K562 (cell line): Measurements from ENCODE around the gene FARP1. TPM values are rescaled to one million over a fixed set of nuclear protein-coding genes. Genes with fewer than 3 reads are reported as not detected.

Source experiments
- ATAC-seq: fragments of 200-7000 bp; cut with Tn5 transposase; 3 replicates; pipeline ENCODE4 v1.9.1; 2020; ENCODE audit warnings: moderate library complexity
- BruUV-seq: library from RNA; stranded (reverse); fragments of 400-500 nt; replicated peaks from 2 replicates; lab custom pipeline; 2021; lab: Mats Ljungman, UMichigan
- CTCF ChIA-PET: fragments of 300-600 bp; formaldehyde crosslinking; extraction: SDS; loops from one replicate; lab custom pipeline; 2021; ENCODE audit warnings: low intra/inter-chr PET ratio; lab: Yijun Ruan, JAX
- POLR2A ChIA-PET: fragments of 300-600, 350-650 bp; sonication (Branson Sonifier 250); formaldehyde crosslinking; extraction: SDS; loops from one replicate; lab custom pipeline; 2021; ENCODE audit warnings: antibody characterized with exemption, inconsistent platforms; lab: Yijun Ruan, JAX
- DNase-seq, 4 experiments: peaks; one replicate each; pipeline versions ENCODE4 v3.0.0 to v3.0.0-alpha.2; 2011 to 2018; ENCODE audit warnings: low spot score in 3 of 4, mixed read lengths in 3 of 4; ENCODE audit errors: extremely low read depth in 1 of 4
- FAIRE-seq: peaks from 2 replicates; lab custom pipeline; 2011; peaks lifted over from hg19 to GRCh38; lab: Jason Lieb, UNC
- H2AFZ ChIP-seq: 2 replicates; pipeline ENCODE4 v1.6.0; 2011; ENCODE audit warnings: low read depth, low read length, control low read depth, inconsistent platforms
- H3K27ac ChIP-seq: fragments of 200-600 bp; 3 replicates; pipeline ENCODE4 v1.8.0; 2011; ENCODE audit warnings: low read depth, mild to moderate bottlenecking, control low read depth, inconsistent platforms, low read length, moderate library complexity, mixed read lengths; ENCODE audit errors: extremely low read depth
- H3K27me3 ChIP-seq, 2 experiments: fragments of 300-600 bp in 1 of 2; 2 replicates in 1 of 2; 3 replicates in 1 of 2; pipeline versions ENCODE4 v1.6.0 to v1.8.0; 2011; ENCODE audit warnings: inconsistent platforms in 2 of 2, low read length in 2 of 2, mild to moderate bottlenecking in 1 of 2, mixed read lengths in 1 of 2, moderate library complexity in 1 of 2; ENCODE audit not compliant: control insufficient read depth in 2 of 2, insufficient read depth in 2 of 2
- H3K36me3 ChIP-seq: fragments of 300-600 bp; 3 replicates; pipeline ENCODE4 v1.8.0; 2011; ENCODE audit warnings: mild to moderate bottlenecking, low read length, inconsistent platforms; ENCODE audit not compliant: control insufficient read depth, insufficient read depth
- H3K4me1 ChIP-seq, 2 experiments: fragments of 200-600 bp in 1 of 2; replicated peaks in 1 of 2; 2 replicates in 1 of 2; 3 replicates in 1 of 2; pipeline versions ENCODE4 v1.5.1 to v1.8.0; 2011; ENCODE audit warnings: inconsistent platforms in 2 of 2, low read length in 2 of 2, mild to moderate bottlenecking in 1 of 2, mixed read lengths in 1 of 2, moderate library complexity in 1 of 2; ENCODE audit not compliant: control insufficient read depth in 2 of 2, insufficient read depth in 2 of 2
- H3K4me2 ChIP-seq: 2 replicates; pipeline ENCODE4 v1.6.1; 2011; ENCODE audit warnings: low read length, control low read depth, inconsistent platforms, mixed read lengths; ENCODE audit not compliant: insufficient read depth
- H3K4me3 ChIP-seq: fragments of 200-600 bp; sonication (generic), shearing (Covaris generic); 2 replicates; pipeline ENCODE4 v1.5.1; 2016; ENCODE audit warnings: control low read depth, inconsistent platforms
- H3K79me2 ChIP-seq: fragments of 200-600 bp; 3 replicates; pipeline ENCODE4 v1.8.0; 2011; ENCODE audit warnings: low read length, inconsistent platforms; ENCODE audit not compliant: control insufficient read depth, insufficient read depth
- H3K9ac ChIP-seq, 2 experiments: 2 replicates each; pipeline versions ENCODE4 v1.6.0 to v1.6.1; 2011; ENCODE audit warnings: low read depth in 2 of 2, low read length in 2 of 2, control low read depth in 1 of 2, inconsistent platforms in 1 of 2, mild to moderate bottlenecking in 1 of 2, mixed read lengths in 1 of 2; ENCODE audit not compliant: insufficient read depth in 1 of 2
- H3K9me1 ChIP-seq: one replicate; pipeline ENCODE4 v1.6.0; 2011; ENCODE audit warnings: inconsistent platforms, mild to moderate bottlenecking, low read length, moderate library complexity; ENCODE audit not compliant: control insufficient read depth, insufficient read depth
- H3K9me3 ChIP-seq: replicated peaks from 2 replicates; pipeline ENCODE4 v1.5.1; 2011; ENCODE audit warnings: low read depth, low read length, inconsistent platforms; ENCODE audit not compliant: control insufficient read depth, insufficient read depth
- H4K20me1 ChIP-seq: replicated peaks from 2 replicates; pipeline ENCODE4 v1.6.1; 2011; ENCODE audit warnings: low read length, inconsistent platforms, mixed read lengths; ENCODE audit not compliant: control insufficient read depth, insufficient read depth
- BCOR ChIP-seq: fragments of 450-650 bp; IDR thresholded peaks from 2 replicates; pipeline ENCODE4 v1.6.1; 2016
- DEAF1 ChIP-seq: fragments of 450-650 bp; formaldehyde crosslinking; IDR thresholded peaks from 2 replicates; pipeline ENCODE4 v1.4.0; 2020; ENCODE audit warnings: mild to moderate bottlenecking, moderate library complexity
- ELF1 ChIP-seq: fragments of 200-800 bp; sonication (Bioruptor generic); IDR thresholded peaks from 2 replicates; pipeline ENCODE4 v1.6.1; 2016; ENCODE audit warnings: missing genetic modification characterization, missing compliant biosample characterization
- GABPB1 ChIP-seq: sonication (generic); formaldehyde crosslinking; IDR thresholded peaks from 2 replicates; pipeline ENCODE4 v1.8.0; 2022; ENCODE audit warnings: mild to moderate bottlenecking, missing genetic modification reagents
- IRF9 ChIP-seq: fragments of 450-650 bp; IDR thresholded peaks from 2 replicates; pipeline ENCODE4 v1.6.1; 2016; ENCODE audit warnings: missing biosample characterization, missing genetic modification characterization
- ZKSCAN3 ChIP-seq: fragments of 250-450 bp; sonication (Bioruptor Pico); IDR thresholded peaks from 2 replicates; pipeline ENCODE4 v1.4.0; 2020
- ZNF592 ChIP-seq: fragments of 450-650 bp; IDR thresholded peaks from 2 replicates; pipeline ENCODE4 v1.6.1; 2017; ENCODE audit warnings: antibody characterized with exemption, mild to moderate bottlenecking
- WGBS: fragments of 100-300 bp; shearing (Covaris generic); methylation state at CpG from one replicate; pipeline ENCODE4 v1.1.6; 2016; ENCODE audit warnings: low coverage, mixed read lengths; ENCODE audit not compliant: insufficient coverage; ENCODE audit errors: missing lambda C conversion rate; 5-methylcytosine and 5-hydroxymethylcytosine counted together
- in situ Hi-C: fragments of 300-500 bp; cut with MboI; formaldehyde crosslinking; loops from 4 replicates; pipeline ENCODE4 v1.15.0; 2018; ENCODE audit warnings: inconsistent platforms, mixed read lengths
- intact Hi-C: fragments of 100-400 bp; cut with micrococcal nuclease; formaldehyde crosslinking; loops from 2 replicates; pipeline ENCODE4 v1.14.2; 2022
- polyA plus RNA-seq, 8 experiments: library from polyadenylated mRNA; depleted of rRNA in 4 of 8; stranded (reverse) in 5 of 8; unstranded in 3 of 8; fragments of >200 nt; fragmentation: Nextera tagmentation in 2 of 8; fragmentation: Illumina TruSeq in 1 of 8; extraction: Ambion mirVana in 2 of 8; extraction: Trizol in 1 of 8; gene quantifications; 2 replicates each; pipeline versions ENCODE4 v1.2.1 to v1.2.3, GENCODE V29; 2011 to 2014; ENCODE audit warnings: inconsistent platforms in 1 of 8, missing spikeins in 1 of 8
- total RNA-seq, 7 experiments: library from RNA; depleted of rRNA in 6 of 7; stranded (reverse); fragments of >200 nt in 6 of 7; fragmentation: Illumina TruSeq in 2 of 7; extraction: Trizol in 2 of 7; gene quantifications; 2 replicates each; pipeline versions ENCODE4 v1.2.1 to v1.2.3, GENCODE V29; 2011 to 2021; ENCODE audit warnings: low replicate concordance in 1 of 7

Gene FARP1
- total and polyA plus RNA-seq, 9 of the 15 experiments (the other 6 are each of a cell fraction or from before 2014, with no cell fraction given): 0.03 to 0.29 (median 0.05) TPM; not detected in 3

- Histone ChIP-seq H3K4me3 (no peak overlapping the region), H3K9me3 (no peaks in the 10 kb centered on the region), H3K79me2 (peaks cover 15% of the 10 kb centered on the region), H4K20me1 (no peaks in the 10 kb centered on the region), H3K27me3 (no peaks in the 10 kb centered on the region), H3K4me1 (peaks cover 10 to 24% of the 10 kb centered on the region in 2 experiments), H3K9ac (no peak overlapping the region), H3K36me3 (peaks cover 57% of the 10 kb centered on the region), H3K27ac (no peak overlapping the region), H3K9me1 (no peaks in the 10 kb centered on the region), H2AFZ (no peak overlapping the region), H3K4me2 (no peak overlapping the region)
- in situ Hi-C loops (no loop called here), intact Hi-C loops (no loop called here)
- no TSS peak for BruUV-seq
- no peak for ATAC-seq
- CTCF ChIA-PET: no interaction called here
- FAIRE-seq: no peak
- no peak for DNase-seq
- 89% methylated on average over 9 of the region's 10 CpGs for WGBS
- POLR2A ChIA-PET: no interaction called here
- TF ChIP-seq DEAF1 (CRISPR knock-in tag): no peak
- TF ChIP-seq GABPB1 (CRISPR knock-in tag): no peak
- TF ChIP-seq ZNF592: no peak
- no peak for TF ChIP-seq IRF9 (tag)
- TF ChIP-seq ELF1: no peak
- no peak for TF ChIP-seq BCOR
- no peak for TF ChIP-seq ZKSCAN3 (CRISPR knock-in tag)
These were observed 329.0 kb downstream of the FARP1 start for GRCh38 chr13:98471934-98472333.
